ENCODE measurements around the gene SFXN4.
"Not testable (repeated sequence)": the region's sequence is repeated elsewhere in the genome, so short reads cannot be mapped to it uniquely, and the experiment has no call there.

SFXN4 gene

GRCh38 chr10:119167041-119167440 is 1.5 kb upstream of the SFXN4 start:
- Histone ChIP-seq H3K27me3 (ENCODE audit: control insufficient read depth in 2 of 2, insufficient read depth in 2 of 2, low read length in 2 of 2) (no peaks in the 10 kb centered on the region), H3K27ac (ENCODE audit: low read depth in 2 of 2, low read length in 2 of 2) (no peak overlapping the region), H3K9me3 (ENCODE audit: control insufficient read depth in 2 of 2, low read length in 2 of 2) (no peaks in the 10 kb centered on the region), H3K4me3 (ENCODE audit: low read length in 2 of 2) (no peak overlapping the region), H3K36me3 (ENCODE audit: control insufficient read depth in 2 of 2, insufficient read depth in 2 of 2, low read length in 2 of 2) (peaks cover 28 to 38% of the 10 kb centered on the region in 2 donors), H3K9ac (ENCODE audit: low read depth in 1 of 2, low read length in 2 of 2) (no peak overlapping the region), H3K4me1 (ENCODE audit: control insufficient read depth in 2 of 2, insufficient read depth in 2 of 2, low read length in 2 of 2) (peaks cover 14 to 16% of the 10 kb centered on the region in 2 donors)

- H3K9ac ChIP-seq (ENCODE audit: low read depth in 1 of 2, low read length in 2 of 2) = peak overlapping the region in 1 of 2 donors; percentile 93
Observed at GRCh38 chr10:119166564-119166963, 1.1 kb upstream of the SFXN4 start.

GRCh38 chr10:119166118-119166500 is 595 bp upstream of the SFXN4 start:
- H3K27ac ChIP-seq (ENCODE audit: low read depth in 2 of 2, low read length in 2 of 2) = peak overlapping the region; percentile 80 to 91
- H3K27me3 ChIP-seq (ENCODE audit: control insufficient read depth in 2 of 2, insufficient read depth in 2 of 2, low read length in 2 of 2) = no peaks in the 10 kb centered on the region
- H3K36me3 ChIP-seq (ENCODE audit: control insufficient read depth in 2 of 2, insufficient read depth in 2 of 2, low read length in 2 of 2) = peaks cover 26 to 30% of the 10 kb centered on the region in 2 donors
- peaks cover 14 to 16% of the 10 kb centered on the region in 2 donors for H3K4me1 ChIP-seq (ENCODE audit: control insufficient read depth in 2 of 2, insufficient read depth in 2 of 2, low read length in 2 of 2)
- no peaks in the 10 kb centered on the region for H3K9me3 ChIP-seq (ENCODE audit: control insufficient read depth in 2 of 2, low read length in 2 of 2)
- peak overlapping the region; percentile 91 to 95 for H3K4me3 ChIP-seq (ENCODE audit: low read length in 2 of 2)
- H3K9ac ChIP-seq (ENCODE audit: low read depth in 1 of 2, low read length in 2 of 2) = peak overlapping the region; percentile 92 to 93

More at GRCh38 chr10:119166564-119166963, 1.1 kb upstream of the SFXN4 start:
- peaks cover 14 to 16% of the 10 kb centered on the region in 2 donors for H3K4me1 ChIP-seq (ENCODE audit: control insufficient read depth in 2 of 2, insufficient read depth in 2 of 2, low read length in 2 of 2)
- H3K9me3 ChIP-seq (ENCODE audit: control insufficient read depth in 2 of 2, low read length in 2 of 2) = no peaks in the 10 kb centered on the region
- no peaks in the 10 kb centered on the region for H3K27me3 ChIP-seq (ENCODE audit: control insufficient read depth in 2 of 2, insufficient read depth in 2 of 2, low read length in 2 of 2)
- peak overlapping the region in 1 of 2 donors; percentile 91 for H3K27ac ChIP-seq (ENCODE audit: low read depth in 2 of 2, low read length in 2 of 2)
- peaks cover 29 to 35% of the 10 kb centered on the region in 2 donors for H3K36me3 ChIP-seq (ENCODE audit: control insufficient read depth in 2 of 2, insufficient read depth in 2 of 2, low read length in 2 of 2)
- no peak overlapping the region for H3K4me3 ChIP-seq (ENCODE audit: low read length in 2 of 2)

GRCh38 chr10:119162452-119163092 is 2.9 kb downstream of the SFXN4 start:
- H3K36me3 ChIP-seq (ENCODE audit: control insufficient read depth in 2 of 2, insufficient read depth in 2 of 2, low read length in 2 of 2) = peaks cover 24 to 26% of the 10 kb centered on the region in 2 donors
- no peaks in the 10 kb centered on the region for H3K9me3 ChIP-seq (ENCODE audit: control insufficient read depth in 2 of 2, low read length in 2 of 2)
- H3K4me1 ChIP-seq (ENCODE audit: control insufficient read depth in 2 of 2, insufficient read depth in 2 of 2, low read length in 2 of 2) = peaks cover 14 to 16% of the 10 kb centered on the region in 2 donors
- no peak overlapping the region for H3K27ac ChIP-seq (ENCODE audit: low read depth in 2 of 2, low read length in 2 of 2)
- H3K27me3 ChIP-seq (ENCODE audit: control insufficient read depth in 2 of 2, insufficient read depth in 2 of 2, low read length in 2 of 2) = no peaks in the 10 kb centered on the region
- H3K4me3 ChIP-seq (ENCODE audit: low read length in 2 of 2) = no peak overlapping the region
- no peak overlapping the region for H3K9ac ChIP-seq (ENCODE audit: low read depth in 1 of 2, low read length in 2 of 2)

GRCh38 chr10:119161680-119162451 is 3.6 kb downstream of the SFXN4 start:
- Histone ChIP-seq H3K4me1 (ENCODE audit: control insufficient read depth in 2 of 2, insufficient read depth in 2 of 2, low read length in 2 of 2) (peaks cover 14 to 16% of the 10 kb centered on the region in 2 donors), H3K9me3 (ENCODE audit: control insufficient read depth in 2 of 2, low read length in 2 of 2) (no peaks in the 10 kb centered on the region), H3K27me3 (ENCODE audit: control insufficient read depth in 2 of 2, insufficient read depth in 2 of 2, low read length in 2 of 2) (no peaks in the 10 kb centered on the region), H3K9ac (ENCODE audit: low read depth in 1 of 2, low read length in 2 of 2) (no peak overlapping the region), H3K4me3 (ENCODE audit: low read length in 2 of 2) (no peak overlapping the region), H3K27ac (ENCODE audit: low read depth in 2 of 2, low read length in 2 of 2) (no peak overlapping the region), H3K36me3 (ENCODE audit: control insufficient read depth in 2 of 2, insufficient read depth in 2 of 2, low read length in 2 of 2) (peaks cover 21 to 28% of the 10 kb centered on the region in 2 donors)

GRCh38 chr10:119159332-119159731 is 6.2 kb downstream of the SFXN4 start:
- Histone ChIP-seq H3K4me1 (ENCODE audit: control insufficient read depth in 2 of 2, insufficient read depth in 2 of 2, low read length in 2 of 2) (peaks cover 0 to 2% of the 10 kb centered on the region in 2 donors), H3K36me3 (ENCODE audit: control insufficient read depth in 2 of 2, insufficient read depth in 2 of 2, low read length in 2 of 2) (peaks cover 37 to 44% of the 10 kb centered on the region in 2 donors), H3K27me3 (ENCODE audit: control insufficient read depth in 2 of 2, insufficient read depth in 2 of 2, low read length in 2 of 2) (no peaks in the 10 kb centered on the region), H3K9me3 (ENCODE audit: control insufficient read depth in 2 of 2, low read length in 2 of 2) (no peaks in the 10 kb centered on the region), H3K4me3 (ENCODE audit: low read length in 2 of 2) (no peak overlapping the region), H3K9ac (ENCODE audit: low read depth in 1 of 2, low read length in 2 of 2) (no peak overlapping the region), H3K27ac (ENCODE audit: low read depth in 2 of 2, low read length in 2 of 2) (no peak overlapping the region)

GRCh38 chr10:119153661-119154060 is 11.9 kb downstream of the SFXN4 start:
- no peak overlapping the region for H3K9ac ChIP-seq (ENCODE audit: low read depth in 1 of 2, low read length in 2 of 2)
- H3K36me3 ChIP-seq (ENCODE audit: control insufficient read depth in 2 of 2, insufficient read depth in 2 of 2, low read length in 2 of 2) = peaks cover 48 to 52% of the 10 kb centered on the region in 2 donors
- no peaks in the 10 kb centered on the region for H3K27me3 ChIP-seq (ENCODE audit: control insufficient read depth in 2 of 2, insufficient read depth in 2 of 2, low read length in 2 of 2)
- H3K4me3 ChIP-seq (ENCODE audit: low read length in 2 of 2) = no peak overlapping the region
- H3K27ac ChIP-seq (ENCODE audit: low read depth in 2 of 2, low read length in 2 of 2) = no peak overlapping the region
- no peaks in the 10 kb centered on the region for H3K9me3 ChIP-seq (ENCODE audit: control insufficient read depth in 2 of 2, low read length in 2 of 2)
- H3K4me1 ChIP-seq (ENCODE audit: control insufficient read depth in 2 of 2, insufficient read depth in 2 of 2, low read length in 2 of 2) = no peaks in the 10 kb centered on the region

GRCh38 chr10:119153041-119153440 is 12.5 kb downstream of the SFXN4 start:
- no peak overlapping the region for H3K27ac ChIP-seq (ENCODE audit: low read depth in 2 of 2, low read length in 2 of 2)
- no peak overlapping the region for H3K9ac ChIP-seq (ENCODE audit: low read depth in 1 of 2, low read length in 2 of 2)
- H3K36me3 ChIP-seq (ENCODE audit: control insufficient read depth in 2 of 2, insufficient read depth in 2 of 2, low read length in 2 of 2) = peaks cover 46 to 51% of the 10 kb centered on the region in 2 donors
- H3K9me3 ChIP-seq (ENCODE audit: control insufficient read depth in 2 of 2, low read length in 2 of 2) = no peaks in the 10 kb centered on the region
- no peaks in the 10 kb centered on the region for H3K27me3 ChIP-seq (ENCODE audit: control insufficient read depth in 2 of 2, insufficient read depth in 2 of 2, low read length in 2 of 2)
- H3K4me1 ChIP-seq (ENCODE audit: control insufficient read depth in 2 of 2, insufficient read depth in 2 of 2, low read length in 2 of 2) = no peaks in the 10 kb centered on the region
- no peak overlapping the region for H3K4me3 ChIP-seq (ENCODE audit: low read length in 2 of 2)

GRCh38 chr10:119151601-119152000 is 13.9 kb downstream of the SFXN4 start:
- H3K27me3 ChIP-seq (ENCODE audit: control insufficient read depth in 2 of 2, insufficient read depth in 2 of 2, low read length in 2 of 2); H3K4me3 ChIP-seq (ENCODE audit: low read length in 2 of 2); H3K27ac ChIP-seq (ENCODE audit: low read depth in 2 of 2, low read length in 2 of 2); H3K4me1 ChIP-seq (ENCODE audit: control insufficient read depth in 2 of 2, insufficient read depth in 2 of 2, low read length in 2 of 2); H3K9me3 ChIP-seq (ENCODE audit: control insufficient read depth in 2 of 2, low read length in 2 of 2); H3K9ac ChIP-seq (ENCODE audit: low read depth in 1 of 2, low read length in 2 of 2): not testable (repeated sequence)
- peaks cover 51 to 53% of the 10 kb centered on the region in 2 donors for H3K36me3 ChIP-seq (ENCODE audit: control insufficient read depth in 2 of 2, insufficient read depth in 2 of 2, low read length in 2 of 2)

- no peaks in the 10 kb centered on the region for H3K4me1 ChIP-seq (ENCODE audit: control insufficient read depth in 2 of 2, insufficient read depth in 2 of 2, low read length in 2 of 2)
- H3K9ac ChIP-seq (ENCODE audit: low read depth in 1 of 2, low read length in 2 of 2) = no peak overlapping the region
- no peak overlapping the region for H3K27ac ChIP-seq (ENCODE audit: low read depth in 2 of 2, low read length in 2 of 2)
- H3K9me3 ChIP-seq (ENCODE audit: control insufficient read depth in 2 of 2, low read length in 2 of 2) = no peaks in the 10 kb centered on the region
- peaks cover 40 to 42% of the 10 kb centered on the region in 2 donors for H3K36me3 ChIP-seq (ENCODE audit: control insufficient read depth in 2 of 2, insufficient read depth in 2 of 2, low read length in 2 of 2)
- H3K27me3 ChIP-seq (ENCODE audit: control insufficient read depth in 2 of 2, insufficient read depth in 2 of 2, low read length in 2 of 2) = no peaks in the 10 kb centered on the region
- no peak overlapping the region for H3K4me3 ChIP-seq (ENCODE audit: low read length in 2 of 2)
Observed at GRCh38 chr10:119149729-119150128, 15.8 kb downstream of the SFXN4 start.
